PFSK-1 (cell line): ENCODE data around the gene FAM151B.

Experiments
- FOXP2 ChIP-seq: optimal IDR thresholded peaks from 2 replicates; pipeline ENCODE3; 2011; ENCODE audit warnings: borderline replicate concordance, control low read depth, inconsistent platforms; ENCODE audit not compliant: insufficient read depth; ENCODE audit errors: extremely low read length, extremely low read depth
- POLR2AphosphoS5 ChIP-seq: IDR thresholded peaks from 2 replicates; pipeline ENCODE4 v1.6.1; 2012; ENCODE audit warnings: low read depth, mild to moderate bottlenecking, control low read depth, low read length, moderate library complexity
- REST ChIP-seq, 2 experiments: IDR thresholded peaks; 2 replicates each; pipeline versions ENCODE4 v1.6.1 to v1.8.0; 2011 to 2012; ENCODE audit warnings: low read depth in 2 of 2, low read length in 2 of 2, control low read depth in 1 of 2, inconsistent platforms in 1 of 2, mild to moderate bottlenecking in 1 of 2, moderate library complexity in 1 of 2; ENCODE audit not compliant: insufficient read depth in 1 of 2
- SIN3A ChIP-seq: IDR thresholded peaks from 2 replicates; pipeline ENCODE4 v1.6.1; 2012; ENCODE audit warnings: mild to moderate bottlenecking, low read length, moderate library complexity, borderline replicate concordance; ENCODE audit not compliant: insufficient read depth
- TAF1 ChIP-seq: IDR thresholded peaks from 2 replicates; pipeline ENCODE4 v1.6.1; 2012; ENCODE audit warnings: low read length, control low read depth, borderline replicate concordance; ENCODE audit not compliant: insufficient read depth

FAM151B gene

GRCh38 chr5:80507663-80508062 is 19.8 kb downstream of the FAM151B start:
- no peak for TF ChIP-seq POLR2AphosphoS5
- TF ChIP-seq TAF1: no peak
- no peak for TF ChIP-seq FOXP2
- no peak for TF ChIP-seq SIN3A
- TF ChIP-seq REST (IDR thresholded peaks at IDR 0.05; ENCODE audit: insufficient read depth in 1 of 2, low read depth in 2 of 2, low read length in 2 of 2): no peak

GRCh38 chr5:80508844-80509243 is 20.9 kb downstream of the FAM151B start:
- TF ChIP-seq FOXP2 (no peak), SIN3A (no peak), REST (IDR thresholded peaks at IDR 0.05; ENCODE audit: insufficient read depth in 1 of 2, low read depth in 2 of 2, low read length in 2 of 2) (no peak)

GRCh38 chr5:80509362-80509761 is 21.5 kb downstream of the FAM151B start:
- TF ChIP-seq POLR2AphosphoS5 (no peak), REST (IDR thresholded peaks at IDR 0.05; ENCODE audit: insufficient read depth in 1 of 2, low read depth in 2 of 2, low read length in 2 of 2) (no peak), FOXP2 (no peak), SIN3A (no peak), TAF1 (no peak)

GRCh38 chr5:80516826-80517225 is 28.9 kb downstream of the FAM151B start:
- TF ChIP-seq FOXP2: no peak
- TF ChIP-seq POLR2AphosphoS5: no peak
- no peak for TF ChIP-seq TAF1
- TF ChIP-seq SIN3A: no peak
- TF ChIP-seq REST (IDR thresholded peaks at IDR 0.05; ENCODE audit: insufficient read depth in 1 of 2, low read depth in 2 of 2, low read length in 2 of 2): no peak

GRCh38 chr5:80540691-80541090 is 52.8 kb downstream of the FAM151B start:
- TF ChIP-seq REST (IDR thresholded peaks at IDR 0.05; ENCODE audit: insufficient read depth in 1 of 2, low read depth in 2 of 2, low read length in 2 of 2): no peak
- no peak for TF ChIP-seq FOXP2
- no peak for TF ChIP-seq TAF1
- TF ChIP-seq POLR2AphosphoS5: no peak
- no peak for TF ChIP-seq SIN3A
